ENCODE measurements around the gene TPR. TPM values are rescaled to one million over a fixed set of nuclear protein-coding genes. Genes with fewer than 3 reads are reported as not detected.

The TPR gene
- total and polyA plus RNA-seq, 2 of the 8 experiments (the other 6 are each of a cell fraction or from before 2014, with no cell fraction given): 57.1 to 102 TPM

GRCh38 chr1:186375152-186375928 lies at the start of gene TPR, which contains the start of gene ODR4 (continued):
- TF ChIP-seq RBBP5 (IDR thresholded peaks at IDR 0.05; ENCODE audit: borderline replicate concordance, low read depth, low read length) (no peak; the same call in 1 of the 2 replicates), SP2 (IDR thresholded peaks at IDR 0.05; ENCODE audit: low read length) (no peak), PHF8 (conservative IDR thresholded peaks at IDR 0.05; ENCODE audit: low read depth, low read length) (peak; percentile 61), CTBP2 (IDR thresholded peaks at IDR 0.05; ENCODE audit: borderline replicate concordance, insufficient read depth, insufficient read length, low read length) (peak; percentile 79), EZH2 (IDR thresholded peaks at IDR 0.05; ENCODE audit: low read depth, low read length, severe bottlenecking) (no peak), MAX (IDR thresholded peaks at IDR 0.05) (no peak), POLR2AphosphoS5 (IDR thresholded peaks at IDR 0.05; ENCODE audit: low read depth, low read length) (peak; percentile 83), ZNF274 (IDR thresholded peaks at IDR 0.05; ENCODE audit: borderline replicate concordance, extremely low read depth, low read length) (no peak), E2F6 (IDR thresholded peaks at IDR 0.05) (no peak), SIRT6 (IDR thresholded peaks at IDR 0.05; ENCODE audit: low read length) (no peak), HDAC6 (IDR thresholded peaks at IDR 0.05; ENCODE audit: low read depth, low read length) (no peak)
